Type B pancreatic cell (in vitro differentiated cells): ENCODE results near the gene BIRC5. TPM values are rescaled to one million over a fixed set of nuclear protein-coding genes. Genes with fewer than 3 reads are reported as not detected.
"Not testable (repeated sequence)": the region's sequence is repeated elsewhere in the genome, so short reads cannot be mapped to it uniquely, and the experiment has no call there.

ENCODE experiments used
- DNase-seq: peaks from one replicate; pipeline ENCODE4 v3.0.0; 2021; ENCODE audit warnings: mixed read lengths; ENCODE audit not compliant: unreplicated experiment; ENCODE audit errors: extremely low spot score
- H3K27ac Mint-ChIP-seq: 2 replicates; pipeline ENCODE4 v1.8.0; 2021; ENCODE audit warnings: mild to moderate bottlenecking, mixed read lengths
- H3K27me3 Mint-ChIP-seq: 2 replicates; pipeline ENCODE4 v1.8.0; 2021; ENCODE audit warnings: mixed read lengths
- H3K36me3 Mint-ChIP-seq: 2 replicates; pipeline ENCODE4 v1.8.0; 2021; ENCODE audit warnings: mixed read lengths
- H3K4me1 Mint-ChIP-seq: one replicate; pipeline ENCODE4 v1.8.0; 2021; ENCODE audit warnings: mixed read lengths; ENCODE audit not compliant: unreplicated experiment
- H3K4me3 Mint-ChIP-seq: 2 replicates; pipeline ENCODE4 v1.8.0; 2021; ENCODE audit warnings: mild to moderate bottlenecking, mixed read lengths
- H3K9me3 Mint-ChIP-seq: 2 replicates; pipeline ENCODE4 v1.8.0; 2021; ENCODE audit warnings: mixed read lengths
- total RNA-seq: library from RNA; stranded (reverse); gene quantifications from 2 replicates; pipeline ENCODE4 v1.2.1, GENCODE V29; 2021; ENCODE audit warnings: low replicate concordance
- TF ChIP-seq, protein P1 (sequence below): fragments of 200-600 bp; sonication (generic); conservative IDR thresholded peaks from 2 replicates; pipeline ENCODE4 v1.5.0; 2021; ENCODE audit warnings: antibody characterized with exemption, mild to moderate bottlenecking

The BIRC5 gene
- total RNA-seq, 1 donor from 2014 or later: 63.3 TPM

DNA sequence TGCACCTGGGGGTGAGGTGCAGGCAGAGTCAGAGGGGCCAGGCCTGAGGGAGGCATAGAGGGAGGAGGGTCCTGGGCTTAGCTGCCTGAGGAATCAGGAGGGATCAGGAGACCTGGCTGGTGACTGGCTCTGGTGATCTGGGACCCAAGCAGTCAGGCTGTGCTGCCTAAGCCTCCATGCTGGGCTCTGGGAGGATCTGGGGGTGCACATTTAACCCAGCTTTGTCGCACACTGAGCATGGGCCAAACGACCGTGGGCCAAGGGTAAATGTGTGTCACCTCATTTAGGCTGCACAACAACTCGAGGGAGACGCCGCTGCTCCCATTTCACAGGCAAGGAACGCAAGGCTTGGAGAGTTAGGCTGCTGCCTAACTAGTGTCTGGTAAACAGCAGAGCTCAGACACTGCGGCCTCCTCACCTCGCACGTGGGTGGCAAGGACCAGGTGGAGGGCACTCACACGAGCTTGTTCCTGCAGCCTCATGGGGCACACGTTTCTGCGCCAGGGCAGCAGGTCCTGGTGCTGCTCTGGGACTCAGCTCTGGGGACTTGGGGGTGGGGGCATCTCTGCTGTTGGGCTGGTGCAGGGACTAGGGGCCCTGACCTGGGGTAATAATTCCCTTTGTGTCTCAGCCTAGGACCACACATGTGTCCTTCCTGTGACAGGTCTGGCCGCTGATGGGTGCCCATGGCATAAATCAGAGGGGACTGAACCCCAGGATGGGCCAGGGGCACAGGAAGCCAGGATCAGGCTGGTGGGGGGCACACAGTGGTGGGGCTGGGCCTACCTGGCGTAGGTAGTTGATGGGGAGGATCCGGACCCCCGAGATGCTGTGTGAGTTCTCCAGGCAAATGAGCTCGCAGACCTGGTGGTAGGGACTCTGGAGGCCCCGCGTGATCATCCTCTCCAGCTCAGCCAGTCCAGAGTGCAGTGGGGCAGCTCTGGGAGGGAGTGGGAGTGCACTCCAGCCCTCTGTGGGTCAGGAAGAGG, 36.1 kb downstream of the BIRC5 start:
- H3K27ac Mint-ChIP-seq: no peak overlapping the region
- no peaks in the 10 kb centered on the region for H3K36me3 Mint-ChIP-seq
- DNase-seq: no peak
- TF ChIP-seq, protein P1, sequence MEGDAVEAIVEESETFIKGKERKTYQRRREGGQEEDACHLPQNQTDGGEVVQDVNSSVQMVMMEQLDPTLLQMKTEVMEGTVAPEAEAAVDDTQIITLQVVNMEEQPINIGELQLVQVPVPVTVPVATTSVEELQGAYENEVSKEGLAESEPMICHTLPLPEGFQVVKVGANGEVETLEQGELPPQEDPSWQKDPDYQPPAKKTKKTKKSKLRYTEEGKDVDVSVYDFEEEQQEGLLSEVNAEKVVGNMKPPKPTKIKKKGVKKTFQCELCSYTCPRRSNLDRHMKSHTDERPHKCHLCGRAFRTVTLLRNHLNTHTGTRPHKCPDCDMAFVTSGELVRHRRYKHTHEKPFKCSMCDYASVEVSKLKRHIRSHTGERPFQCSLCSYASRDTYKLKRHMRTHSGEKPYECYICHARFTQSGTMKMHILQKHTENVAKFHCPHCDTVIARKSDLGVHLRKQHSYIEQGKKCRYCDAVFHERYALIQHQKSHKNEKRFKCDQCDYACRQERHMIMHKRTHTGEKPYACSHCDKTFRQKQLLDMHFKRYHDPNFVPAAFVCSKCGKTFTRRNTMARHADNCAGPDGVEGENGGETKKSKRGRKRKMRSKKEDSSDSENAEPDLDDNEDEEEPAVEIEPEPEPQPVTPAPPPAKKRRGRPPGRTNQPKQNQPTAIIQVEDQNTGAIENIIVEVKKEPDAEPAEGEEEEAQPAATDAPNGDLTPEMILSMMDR: no peak
- no peak overlapping the region for H3K4me3 Mint-ChIP-seq
- peaks cover 4% of the 10 kb centered on the region for H3K9me3 Mint-ChIP-seq
- H3K4me1 Mint-ChIP-seq: peaks cover 7% of the 10 kb centered on the region
- no peaks in the 10 kb centered on the region for H3K27me3 Mint-ChIP-seq

DNA sequence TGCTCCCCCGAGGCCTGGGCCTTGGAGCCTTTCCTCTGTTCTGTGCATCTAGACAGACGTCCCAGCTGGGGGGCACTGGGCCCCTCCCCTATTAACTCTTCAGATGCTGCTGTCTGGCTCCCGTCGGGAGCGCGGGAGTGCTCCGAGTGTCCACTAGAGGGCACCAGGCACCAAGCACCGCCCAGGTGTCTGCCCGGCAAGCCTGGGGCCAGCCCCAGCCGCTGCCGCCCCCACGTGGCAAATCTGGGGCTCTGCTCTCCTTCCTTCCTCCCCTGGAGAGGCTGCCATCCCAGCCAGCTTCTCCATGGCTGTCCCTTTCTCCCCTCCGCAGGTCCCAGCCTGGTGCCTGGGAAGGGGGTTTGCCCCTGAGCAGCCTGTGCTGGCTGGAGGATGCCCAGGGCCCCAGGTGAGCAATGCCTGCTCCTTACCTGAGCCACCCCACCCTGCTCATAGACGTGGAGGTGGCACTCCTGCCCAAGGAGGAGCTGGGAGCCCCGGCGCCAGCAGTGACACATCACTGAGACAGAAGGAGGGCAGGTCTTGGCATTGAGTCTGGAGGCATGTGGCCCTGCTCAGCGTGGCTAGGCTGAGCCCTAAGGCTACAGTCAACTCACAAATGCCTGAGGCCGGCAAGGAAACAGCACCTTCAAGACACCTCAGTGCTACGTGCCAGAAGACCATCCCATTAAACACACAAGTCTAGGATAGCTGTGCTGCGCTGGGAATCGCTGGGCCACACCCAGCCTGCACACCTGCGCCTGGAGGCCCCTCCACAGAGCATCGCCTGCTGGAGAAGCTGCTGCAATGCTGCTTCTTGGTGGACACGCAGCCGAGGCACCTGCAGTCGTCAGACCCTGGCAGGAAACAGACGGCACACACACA, 37.1 kb downstream of the BIRC5 start:
- DNase-seq: peak; percentile 94
- Mint-ChIP-seq H3K4me3 (peak overlapping the region; percentile 70), H3K9me3 (no peaks in the 10 kb centered on the region), H3K4me1 (peaks cover 7% of the 10 kb centered on the region), H3K27me3 (no peaks in the 10 kb centered on the region), H3K36me3 (no peaks in the 10 kb centered on the region), H3K27ac (no peak overlapping the region)
- TF ChIP-seq, protein P1: peak; percentile 100

DNA sequence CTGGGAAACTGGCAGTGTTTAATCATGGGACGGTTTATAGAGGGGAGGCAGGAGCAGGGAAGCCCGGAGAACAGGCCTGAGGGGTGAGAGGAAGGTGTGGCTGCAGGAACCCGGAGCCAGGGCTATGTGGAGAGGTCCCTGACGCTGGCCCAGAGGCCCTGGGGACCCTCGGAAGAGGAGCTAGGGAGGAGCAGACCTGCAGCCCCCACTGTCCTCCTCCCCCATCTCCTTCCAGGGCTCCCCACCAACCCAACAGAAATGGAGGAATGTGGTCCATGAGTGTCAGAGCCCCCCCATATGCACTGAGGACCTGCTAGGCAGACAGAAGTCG, 37.7 kb downstream of the BIRC5 start:
- H3K9me3 Mint-ChIP-seq: no peaks in the 10 kb centered on the region
- H3K4me3 Mint-ChIP-seq: peak overlapping the region; percentile 70
- no peak overlapping the region for H3K27ac Mint-ChIP-seq
- peaks cover 7% of the 10 kb centered on the region for H3K4me1 Mint-ChIP-seq
- DNase-seq: no peak
- no peaks in the 10 kb centered on the region for H3K27me3 Mint-ChIP-seq
- TF ChIP-seq, protein P1: no peak
- no peaks in the 10 kb centered on the region for H3K36me3 Mint-ChIP-seq

DNA sequence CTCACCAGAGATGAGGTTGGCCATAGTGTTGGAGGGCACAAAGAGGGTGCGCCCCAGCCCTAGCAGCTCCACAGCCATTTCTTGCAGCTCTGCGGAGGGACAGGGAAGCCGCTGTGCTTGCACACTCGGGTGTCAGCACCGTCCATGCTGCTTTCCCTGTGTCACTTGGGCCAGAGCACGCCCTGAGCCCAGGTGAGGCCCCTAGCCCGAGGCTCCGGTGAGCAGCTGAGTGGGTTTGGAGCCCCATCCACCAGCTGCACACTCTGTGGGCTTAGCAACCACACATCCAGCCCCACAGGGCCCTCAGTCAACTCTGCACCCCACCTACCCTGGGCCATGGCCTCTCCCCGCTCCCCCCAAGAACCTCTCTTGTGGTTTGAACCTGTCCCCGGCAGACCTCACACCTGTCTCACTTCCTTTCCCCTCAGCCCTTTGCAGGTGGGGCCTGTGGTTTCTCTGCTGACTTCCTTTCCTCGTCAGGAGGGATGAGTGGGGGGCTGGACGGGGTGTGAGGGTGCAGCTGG, 38.1 kb downstream of the BIRC5 start:
- TF ChIP-seq, protein P1: no peak
- peaks cover 7% of the 10 kb centered on the region for H3K4me1 Mint-ChIP-seq
- no peak overlapping the region for H3K4me3 Mint-ChIP-seq
- no peaks in the 10 kb centered on the region for H3K9me3 Mint-ChIP-seq
- H3K27ac Mint-ChIP-seq: no peak overlapping the region
- DNase-seq: no peak
- H3K36me3 Mint-ChIP-seq: no peaks in the 10 kb centered on the region
- no peaks in the 10 kb centered on the region for H3K27me3 Mint-ChIP-seq

DNA sequence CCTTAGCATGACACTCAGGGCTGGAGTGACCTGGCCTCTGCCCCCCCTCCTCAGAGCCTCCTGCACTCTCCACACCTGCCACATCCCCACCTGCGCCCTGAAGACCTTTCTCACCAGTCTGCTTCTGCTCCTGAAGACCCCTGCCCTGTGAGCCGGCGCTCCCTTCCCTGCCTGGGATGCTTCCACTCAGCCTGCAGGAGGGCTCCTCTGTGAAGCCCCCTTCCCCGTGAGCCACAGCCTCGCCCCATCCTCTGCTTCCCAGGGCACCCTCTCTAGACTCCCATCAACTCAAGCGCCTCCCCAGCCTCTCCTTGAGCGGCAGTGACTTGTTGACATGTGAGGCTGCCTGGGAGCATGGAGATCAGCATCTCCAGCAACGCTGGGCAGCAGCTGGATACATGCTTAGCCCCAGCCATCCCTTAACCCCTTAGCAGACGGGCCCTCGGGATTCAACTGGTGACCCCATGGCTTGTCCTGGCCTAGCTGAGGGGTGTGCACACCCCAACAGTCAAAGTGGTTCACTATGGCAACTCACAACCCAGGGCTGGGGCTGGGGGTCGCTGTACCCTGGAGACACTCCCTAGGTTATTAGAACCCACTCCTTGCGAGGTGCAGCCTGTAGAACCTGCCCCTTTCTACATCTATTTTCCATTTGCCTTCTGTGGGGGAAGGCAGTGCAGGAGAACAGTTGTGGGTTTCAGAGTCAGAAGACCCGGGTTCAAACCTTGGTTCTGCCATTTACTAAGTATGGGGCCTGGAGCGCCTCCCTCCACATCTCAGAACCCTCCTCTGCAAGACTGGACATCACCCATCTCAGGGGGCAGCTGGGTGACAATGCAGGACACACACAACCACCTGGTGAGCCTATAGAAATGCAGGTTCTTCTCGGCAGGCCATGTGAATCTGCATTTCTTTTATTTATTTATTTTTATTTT, 38.9 kb downstream of the BIRC5 start:
- Mint-ChIP-seq H3K27ac (no peak overlapping the region), H3K4me1 (peaks cover 15% of the 10 kb centered on the region)
- TF ChIP-seq, protein P1: no peak

DNA sequence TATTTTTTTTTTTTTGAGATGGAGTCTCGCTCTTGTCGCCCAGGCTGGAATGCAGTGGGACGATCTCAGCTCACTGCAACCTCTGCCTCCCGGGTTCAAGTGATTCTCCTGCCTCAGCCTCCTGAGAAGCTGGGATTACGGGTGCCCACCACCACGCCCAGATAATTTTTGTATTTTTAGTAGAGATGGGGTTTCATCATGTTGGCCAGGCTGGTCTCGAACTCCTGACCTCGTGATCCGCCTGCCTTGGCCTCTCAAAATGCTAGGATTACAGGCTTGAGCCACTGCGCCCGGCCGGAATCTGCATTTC, 39.5 kb downstream of the BIRC5 start:
- H3K27ac Mint-ChIP-seq, H3K9me3 Mint-ChIP-seq, DNase-seq, H3K27me3 Mint-ChIP-seq, H3K36me3 Mint-ChIP-seq: not testable (repeated sequence)
- Mint-ChIP-seq H3K4me3 (peak overlapping the region; percentile 86), H3K4me1 (peaks cover 18% of the 10 kb centered on the region)

More for the DNA sequence above, 38.9 kb downstream of the BIRC5 start:
- no peak for DNase-seq
- Mint-ChIP-seq H3K36me3 (no peaks in the 10 kb centered on the region), H3K9me3 (no peaks in the 10 kb centered on the region), H3K4me3 (peak overlapping the region; percentile 86), H3K27me3 (no peaks in the 10 kb centered on the region)
